ENCODE results near the gene STK36. TPM values are rescaled to one million over a fixed set of nuclear protein-coding genes. Genes with fewer than 3 reads are reported as not detected.

STK36 gene
- total and polyA plus RNA-seq, 2 donors (not counting 3 experiments of a cell fraction or from before 2014, with no cell fraction given), result 40.9 to 65.2 TPM

DNA sequence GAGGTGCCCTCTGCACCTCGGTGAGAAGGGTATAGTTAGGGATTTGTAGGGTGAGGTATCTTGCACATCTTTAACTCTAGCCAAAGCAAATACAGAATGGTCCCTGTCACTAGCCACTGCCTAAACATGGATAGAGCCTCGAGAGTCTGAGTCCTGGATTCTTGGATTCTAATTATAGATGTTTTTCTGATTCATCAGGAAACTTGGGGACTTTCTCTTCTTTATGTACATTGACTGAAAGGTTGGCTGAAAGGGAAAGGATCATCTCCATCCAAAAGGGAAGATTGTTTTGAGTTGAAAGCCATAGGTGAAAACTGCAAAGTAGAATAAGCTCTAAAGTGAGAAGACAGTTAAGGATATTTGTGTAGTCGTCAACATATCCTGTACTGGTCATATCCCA is 8.2 kb downstream of the STK36 start:
- ChIA-PET CTCF (interaction anchor here (0.6 to 5.1 kb wide), 2 partner anchors 8 to 168 kb away, joined by 3 to 27 read pairs; partner anchors contain the start of genes RNF25 and STK36), POLR2A (no interaction called here)
- H3K4me3 ChIP-seq (replicated peaks in 1 of 3; ENCODE audit: insufficient read depth in 1 of 3, low read depth in 1 of 3, low read length in 3 of 3), result no peak overlapping the region
- peaks cover 0 to 5% of the 10 kb centered on the region in 2 experiments for H3K36me3 ChIP-seq (ENCODE audit: control insufficient read depth in 2 of 2, extremely low read depth in 1 of 2, insufficient read depth in 2 of 2, low read length in 2 of 2)
- DNase-seq (ENCODE audit: low read depth, low spot score) (no peak), FAIRE-seq (no peak)
- no peaks in the 10 kb centered on the region for H3K79me2 ChIP-seq (ENCODE audit: control insufficient read depth, insufficient read depth, low read length)
- dilution Hi-C loops (cut with MboI; ENCODE audit: extremely low pct_ligation_motif_present, low sequenced_read_pairs) (no loop called here), intact Hi-C loops (cut with micrococcal nuclease) (no loop called here)
- H3K4me1 ChIP-seq (ENCODE audit: control insufficient read depth, extremely low read depth, insufficient read depth, low read length), result peaks cover 6% of the 10 kb centered on the region
- no peak overlapping the region for H3K27ac ChIP-seq (ENCODE audit: insufficient read depth, low read depth, low read length)
- no TSS peak for BruUV-seq (replicated peaks)
- H3K4me2 ChIP-seq (ENCODE audit: insufficient read depth, low read length), result no peak overlapping the region
- H3K9me3 ChIP-seq (replicated peaks; ENCODE audit: control insufficient read depth, insufficient read depth, low read length), result no peaks in the 10 kb centered on the region
- H3K27me3 ChIP-seq (ENCODE audit: control insufficient read depth in 2 of 2, insufficient read depth in 2 of 2, low read length in 2 of 2), result no peaks in the 10 kb centered on the region
- H3K9ac ChIP-seq (replicated peaks; ENCODE audit: extremely low read depth, insufficient read depth, low read length), result no peak overlapping the region
- no peak overlapping the region for H2AFZ ChIP-seq (ENCODE audit: low read depth, low read length)
- no peaks in the 10 kb centered on the region for H4K20me1 ChIP-seq (replicated peaks; ENCODE audit: control insufficient read depth, extremely low read depth, insufficient read depth, low read length)
- no peaks in the 10 kb centered on the region for H3K9me1 ChIP-seq (replicated peaks; ENCODE audit: control insufficient read depth, extremely low read depth, insufficient read depth, low read length)
- TF ChIP-seq GATA2 (IDR thresholded peaks at IDR 0.05; ENCODE audit: insufficient read depth, insufficient read length, low read depth, low read length), result no peak
- TF ChIP-seq JUN (IDR thresholded peaks at IDR 0.05; ENCODE audit: borderline replicate concordance, insufficient read depth, insufficient read length, low read depth), result no peak
- TF ChIP-seq POLR2A (IDR thresholded peaks at IDR 0.05; ENCODE audit: low read depth, low read length), result no peak
- TF ChIP-seq, protein P1, sequence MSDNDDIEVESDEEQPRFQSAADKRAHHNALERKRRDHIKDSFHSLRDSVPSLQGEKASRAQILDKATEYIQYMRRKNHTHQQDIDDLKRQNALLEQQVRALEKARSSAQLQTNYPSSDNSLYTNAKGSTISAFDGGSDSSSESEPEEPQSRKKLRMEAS (IDR thresholded peaks at IDR 0.05; ENCODE audit: insufficient read depth, insufficient read length), result no peak
- no peak for TF ChIP-seq POLR2AphosphoS5 (IDR thresholded peaks at IDR 0.05; ENCODE audit: insufficient read depth, low read depth, low read length)
- TF ChIP-seq, protein P2, sequence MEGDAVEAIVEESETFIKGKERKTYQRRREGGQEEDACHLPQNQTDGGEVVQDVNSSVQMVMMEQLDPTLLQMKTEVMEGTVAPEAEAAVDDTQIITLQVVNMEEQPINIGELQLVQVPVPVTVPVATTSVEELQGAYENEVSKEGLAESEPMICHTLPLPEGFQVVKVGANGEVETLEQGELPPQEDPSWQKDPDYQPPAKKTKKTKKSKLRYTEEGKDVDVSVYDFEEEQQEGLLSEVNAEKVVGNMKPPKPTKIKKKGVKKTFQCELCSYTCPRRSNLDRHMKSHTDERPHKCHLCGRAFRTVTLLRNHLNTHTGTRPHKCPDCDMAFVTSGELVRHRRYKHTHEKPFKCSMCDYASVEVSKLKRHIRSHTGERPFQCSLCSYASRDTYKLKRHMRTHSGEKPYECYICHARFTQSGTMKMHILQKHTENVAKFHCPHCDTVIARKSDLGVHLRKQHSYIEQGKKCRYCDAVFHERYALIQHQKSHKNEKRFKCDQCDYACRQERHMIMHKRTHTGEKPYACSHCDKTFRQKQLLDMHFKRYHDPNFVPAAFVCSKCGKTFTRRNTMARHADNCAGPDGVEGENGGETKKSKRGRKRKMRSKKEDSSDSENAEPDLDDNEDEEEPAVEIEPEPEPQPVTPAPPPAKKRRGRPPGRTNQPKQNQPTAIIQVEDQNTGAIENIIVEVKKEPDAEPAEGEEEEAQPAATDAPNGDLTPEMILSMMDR (IDR thresholded peaks at IDR 0.05; ENCODE audit: extremely low read depth in 1 of 2, insufficient read depth in 1 of 2, low read depth in 1 of 2, low read length in 2 of 2), result no peak
- TF ChIP-seq MYC (IDR thresholded peaks at IDR 0.05; ENCODE audit: low read depth, low read length), result no peak
